NCI-H510A treated with DMSO at 0.1 percent for 48 hours (cell line): ENCODE measurements around the gene MRTFB.

ENCODE experiments used
- DNase-seq: peaks from one replicate; lab custom pipeline; 2025; lab: John Stamatoyannopoulos, UW

MRTFB gene

GRCh38 chr16:14307527-14308367 lies 236.6 kb downstream of the MRTFB start:
- no peak for DNase-seq

GRCh38 chr16:14308368-14308723 lies 237.2 kb downstream of the MRTFB start:
- DNase-seq = no peak

GRCh38 chr16:14309001-14309886 lies 238.1 kb downstream of the MRTFB start:
- no peak for DNase-seq

- no peak for DNase-seq
Measured at GRCh38 chr16:14309906-14310305, 238.8 kb downstream of the MRTFB start.

- DNase-seq = no peak
Measured at GRCh38 chr16:14310519-14310991, 239.4 kb downstream of the MRTFB start.

GRCh38 chr16:14314116-14314515 lies 243.0 kb downstream of the MRTFB start:
- DNase-seq = no peak

GRCh38 chr16:14315683-14316320 lies 244.7 kb downstream of the MRTFB start:
- no peak for DNase-seq
